Hematopoietic multipotent progenitor cell treated with erythropoietin and hydrocortisone succinate and interleukin-3 and kit ligand, for 17 days (in vitro differentiated cells): Measurements from ENCODE around the gene KLHL17.
"Not testable (repeated sequence)": the region's sequence is repeated elsewhere in the genome, so short reads cannot be mapped to it uniquely, and the experiment has no call there.

ENCODE experiments used
- DNase-seq: peaks from one replicate; pipeline ENCODE4 v3.0.0-alpha.2; 2015; ENCODE audit warnings: low spot score

KLHL17 gene

DNA sequence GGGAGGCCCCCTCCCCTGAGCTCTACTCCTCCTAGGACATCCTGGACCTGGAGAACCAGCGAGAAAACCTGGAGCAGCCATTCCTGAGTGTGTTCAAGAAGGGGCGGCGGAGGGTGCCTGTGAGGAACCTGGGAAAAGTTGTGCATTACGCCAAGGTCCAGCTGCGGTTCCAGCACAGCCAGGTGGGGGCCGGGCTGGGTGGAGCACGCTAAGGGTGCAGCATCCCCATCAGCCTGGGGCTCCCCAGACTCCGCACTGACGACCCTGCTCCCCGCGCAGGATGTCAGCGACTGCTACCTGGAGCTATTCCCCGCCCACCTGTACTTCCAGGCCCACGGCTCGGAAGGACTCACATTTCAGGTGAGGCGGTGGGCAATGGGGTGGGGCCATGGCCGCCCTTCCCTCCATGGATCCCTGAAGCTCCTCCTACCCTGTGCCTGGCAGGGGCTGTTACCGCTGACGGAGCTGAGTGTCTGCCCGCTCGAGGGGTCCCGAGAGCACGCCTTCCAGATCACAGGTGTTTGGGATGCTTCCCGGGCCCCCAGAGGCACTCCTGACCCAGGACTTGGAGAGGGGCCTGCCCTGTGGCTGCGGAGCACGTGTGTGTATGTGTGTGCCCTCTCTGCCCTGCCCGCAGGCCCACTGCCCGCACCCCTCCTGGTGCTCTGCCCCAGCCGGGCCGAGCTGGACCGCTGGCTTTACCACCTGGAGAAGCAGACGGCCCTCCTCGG lies 10.0 kb downstream of the KLHL17 start:
- no peak for DNase-seq

DNA sequence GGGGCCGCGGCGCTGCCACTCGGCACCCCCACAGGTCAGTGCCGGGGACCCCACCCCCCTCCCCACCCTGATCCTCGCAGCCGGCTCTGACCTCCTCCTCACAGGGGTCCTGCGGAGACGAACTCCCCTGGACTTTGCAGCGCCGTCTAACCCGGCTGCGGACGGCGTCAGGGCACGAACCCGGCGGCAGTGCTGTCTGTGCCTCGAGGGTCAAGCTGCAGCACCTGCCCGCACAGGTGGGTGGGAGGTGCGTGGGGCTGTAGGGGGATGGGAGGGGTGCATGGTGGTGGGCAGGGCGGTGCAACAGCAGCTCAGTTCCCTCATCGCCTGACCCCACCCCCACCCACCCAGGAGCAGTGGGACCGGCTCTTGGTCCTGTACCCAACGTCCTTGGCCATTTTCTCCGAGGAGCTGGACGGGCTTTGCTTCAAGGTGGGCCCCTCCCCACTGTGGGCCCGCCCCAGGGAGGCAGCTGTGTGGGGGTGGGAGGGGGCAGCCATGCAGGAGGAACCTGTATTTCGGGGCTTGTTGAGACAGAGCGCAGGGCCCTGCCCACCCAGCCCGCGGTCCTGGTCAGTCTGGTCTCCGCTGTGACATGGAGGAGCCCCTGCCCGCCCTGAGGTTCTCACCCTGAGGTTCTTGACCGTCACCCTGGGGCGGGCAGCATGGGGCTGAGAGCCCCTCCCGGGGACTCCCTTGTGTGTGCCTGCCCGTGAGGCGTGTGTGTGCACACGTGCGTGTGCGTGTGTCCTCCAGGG lies 10.8 kb downstream of the KLHL17 start:
- DNase-seq: no peak

DNA sequence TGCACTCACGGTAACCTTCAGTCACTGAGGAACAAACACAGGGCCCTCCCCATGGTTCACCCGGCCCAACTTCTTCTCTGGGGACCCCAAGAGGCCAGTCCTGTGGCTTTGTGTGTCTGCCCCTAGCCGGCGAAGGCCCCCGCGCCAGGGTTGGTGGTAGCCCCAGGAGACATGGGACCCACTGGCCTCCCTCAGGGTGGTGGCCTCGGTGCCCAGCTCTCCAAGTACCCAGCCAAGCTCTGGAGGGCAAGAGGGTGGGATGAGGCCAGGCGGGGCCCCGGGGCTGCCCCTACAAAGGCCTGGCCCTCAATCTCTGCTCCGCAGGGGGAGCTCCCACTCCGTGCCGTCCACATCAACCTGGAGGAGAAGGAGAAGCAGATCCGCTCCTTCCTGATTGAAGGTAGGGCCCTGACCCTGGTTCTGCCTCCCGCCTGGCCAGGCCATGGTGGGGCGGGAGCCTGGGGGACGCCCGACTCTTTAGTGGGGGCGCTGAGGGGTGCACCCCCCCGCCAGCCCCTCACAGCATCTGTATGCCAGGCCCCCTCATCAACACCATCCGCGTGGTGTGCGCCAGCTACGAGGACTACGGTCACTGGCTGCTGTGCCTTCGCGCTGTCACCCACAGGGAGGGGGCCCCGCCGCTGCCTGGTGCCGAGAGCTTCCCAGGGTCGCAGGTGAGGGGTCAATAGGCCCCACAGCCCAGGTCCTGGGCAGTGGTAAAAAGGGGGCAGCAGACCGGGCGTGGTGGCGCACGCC lies 11.5 kb downstream of the KLHL17 start:
- DNase-seq: no peak

- no peak for DNase-seq
Observed at GRCh38 chr1:972726-973458, 12.5 kb downstream of the KLHL17 start.

DNA sequence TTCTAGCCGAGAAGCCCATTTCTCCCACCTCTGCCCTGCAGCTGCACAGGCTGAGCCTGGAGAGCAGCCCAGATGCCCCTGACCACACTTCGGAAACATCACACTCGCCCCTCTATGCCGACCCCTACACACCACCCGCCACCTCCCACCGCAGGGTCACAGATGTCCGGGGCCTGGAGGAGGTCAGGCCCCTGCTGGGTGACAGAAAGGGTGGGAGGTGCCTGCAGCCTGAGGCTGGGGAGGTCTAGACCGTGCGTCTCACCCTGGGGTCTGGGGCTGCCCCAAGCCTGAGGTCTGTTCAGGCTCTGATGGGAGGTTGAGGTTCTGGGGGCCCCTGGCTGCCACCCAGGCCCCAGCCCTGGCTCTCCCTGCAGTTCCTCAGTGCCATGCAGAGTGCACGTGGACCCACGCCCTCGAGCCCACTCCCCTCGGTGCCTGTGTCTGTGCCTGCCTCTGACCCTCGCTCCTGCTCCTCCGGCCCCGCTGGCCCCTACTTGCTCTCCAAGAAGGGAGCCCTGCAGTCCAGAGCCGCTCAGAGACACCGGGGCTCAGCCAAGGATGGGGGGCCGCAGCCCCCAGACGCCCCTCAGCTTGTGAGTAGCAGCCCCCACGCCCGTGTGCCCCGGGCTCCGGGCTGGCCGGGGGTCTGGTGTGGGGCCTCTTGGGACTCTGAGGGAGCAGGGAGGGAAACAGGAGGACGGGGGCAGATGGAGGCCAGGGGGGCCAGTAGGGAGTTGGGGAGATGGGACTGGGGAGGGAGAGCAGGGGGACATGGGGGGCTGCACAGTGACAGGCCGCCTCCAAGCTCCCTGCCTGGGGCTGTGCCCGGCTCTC lies 13.3 kb downstream of the KLHL17 start:
- DNase-seq: no peak

DNA sequence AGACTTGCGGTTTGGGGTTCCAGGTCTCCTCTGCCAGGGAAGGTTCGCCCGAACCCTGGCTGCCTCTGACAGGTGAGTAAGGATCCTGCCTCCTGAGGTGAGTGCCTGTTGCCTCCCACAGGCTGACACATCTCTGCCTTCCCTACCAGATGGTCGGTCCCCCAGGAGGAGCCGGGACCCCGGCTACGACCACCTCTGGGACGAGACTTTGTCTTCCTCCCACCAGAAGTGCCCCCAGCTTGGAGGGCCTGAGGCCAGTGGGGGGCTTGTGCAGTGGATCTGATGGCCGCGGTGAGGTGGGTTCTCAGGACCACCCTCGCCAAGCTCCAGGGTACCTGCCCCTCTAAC lies 13.9 kb downstream of the KLHL17 start:
- DNase-seq: no peak

- DNase-seq: no peak
Observed at GRCh38 chr1:974687-975328, 14.4 kb downstream of the KLHL17 start.

DNA sequence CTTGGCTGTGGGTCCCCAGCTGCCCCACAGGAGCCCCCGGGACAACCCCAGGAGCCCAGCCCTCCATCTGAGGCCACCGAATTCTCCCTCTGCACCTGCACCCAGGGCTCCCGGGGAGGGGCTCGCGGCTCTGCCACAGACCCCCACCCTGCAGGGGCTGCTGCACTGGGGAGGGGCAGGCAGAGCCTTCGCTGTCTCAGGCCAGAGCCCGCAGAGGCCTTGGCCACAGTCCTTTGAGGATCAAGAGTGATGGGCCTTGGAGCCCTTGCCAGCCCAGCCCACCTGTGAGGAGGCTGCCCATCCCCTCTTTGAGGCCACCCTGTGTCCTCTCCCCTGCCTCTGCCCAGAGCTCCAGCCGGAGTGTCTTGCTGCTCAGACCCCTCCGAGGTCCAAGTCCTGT lies 15.0 kb downstream of the KLHL17 start:
- no peak for DNase-seq

DNA sequence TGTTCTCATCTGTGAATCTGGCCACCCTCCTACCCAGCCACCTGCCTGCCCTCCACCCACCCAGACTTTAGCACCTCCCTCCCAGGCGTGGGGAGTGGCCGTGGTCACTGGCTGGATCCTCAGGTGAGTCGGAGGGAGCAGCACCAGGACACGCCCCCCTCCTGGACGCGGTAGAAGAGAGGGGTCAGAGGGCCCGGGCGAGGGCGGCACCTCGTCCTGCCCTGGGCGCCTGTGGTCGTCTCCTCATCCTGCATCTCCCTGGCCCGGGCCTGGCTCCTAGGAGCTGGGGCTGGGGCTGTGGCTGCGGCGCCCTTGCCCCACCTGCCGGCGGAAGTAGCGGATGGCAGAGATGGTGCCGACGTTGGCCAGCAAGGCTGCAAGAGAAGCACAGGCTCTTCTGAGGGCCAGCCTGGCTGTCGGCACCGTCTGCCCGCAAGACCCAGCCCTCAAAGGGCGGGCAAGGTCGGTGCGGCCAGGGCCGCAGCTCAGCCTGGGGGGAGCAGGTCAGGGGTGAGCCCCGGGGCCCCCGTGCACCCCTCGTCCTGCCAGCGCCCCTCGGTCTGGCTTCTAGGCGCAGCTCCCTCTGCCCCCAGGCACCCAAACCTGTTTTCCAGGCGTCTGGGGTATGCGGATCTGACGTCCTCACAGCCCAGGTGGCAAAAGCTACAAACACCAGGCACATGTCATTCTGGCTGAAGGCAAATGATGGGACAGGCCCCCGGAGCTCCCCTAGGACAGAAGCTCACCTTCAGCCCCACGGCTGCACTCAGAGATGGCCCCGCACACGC lies 15.7 kb downstream of the KLHL17 start:
- DNase-seq: no peak

DNA sequence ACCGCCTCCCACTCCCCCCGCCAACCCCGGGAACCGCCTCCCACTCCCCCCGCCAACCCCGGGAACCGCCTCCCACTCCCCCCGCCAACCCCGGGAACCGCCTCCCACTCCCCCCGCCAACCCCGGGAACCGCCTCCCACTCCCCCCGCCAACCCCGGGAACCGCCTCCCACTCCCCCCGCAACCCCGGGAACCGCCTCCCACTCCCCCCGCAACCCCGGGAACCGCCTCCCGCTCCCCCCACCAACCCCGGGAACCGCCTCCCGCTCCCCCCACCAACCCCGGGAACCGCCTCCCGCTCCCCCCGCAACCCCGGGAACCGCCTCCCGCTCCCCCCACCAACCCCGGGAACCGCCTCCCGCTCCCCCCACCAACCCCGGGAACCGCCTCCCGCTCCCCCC lies 16.4 kb downstream of the KLHL17 start:
- DNase-seq: not testable (repeated sequence)

DNA sequence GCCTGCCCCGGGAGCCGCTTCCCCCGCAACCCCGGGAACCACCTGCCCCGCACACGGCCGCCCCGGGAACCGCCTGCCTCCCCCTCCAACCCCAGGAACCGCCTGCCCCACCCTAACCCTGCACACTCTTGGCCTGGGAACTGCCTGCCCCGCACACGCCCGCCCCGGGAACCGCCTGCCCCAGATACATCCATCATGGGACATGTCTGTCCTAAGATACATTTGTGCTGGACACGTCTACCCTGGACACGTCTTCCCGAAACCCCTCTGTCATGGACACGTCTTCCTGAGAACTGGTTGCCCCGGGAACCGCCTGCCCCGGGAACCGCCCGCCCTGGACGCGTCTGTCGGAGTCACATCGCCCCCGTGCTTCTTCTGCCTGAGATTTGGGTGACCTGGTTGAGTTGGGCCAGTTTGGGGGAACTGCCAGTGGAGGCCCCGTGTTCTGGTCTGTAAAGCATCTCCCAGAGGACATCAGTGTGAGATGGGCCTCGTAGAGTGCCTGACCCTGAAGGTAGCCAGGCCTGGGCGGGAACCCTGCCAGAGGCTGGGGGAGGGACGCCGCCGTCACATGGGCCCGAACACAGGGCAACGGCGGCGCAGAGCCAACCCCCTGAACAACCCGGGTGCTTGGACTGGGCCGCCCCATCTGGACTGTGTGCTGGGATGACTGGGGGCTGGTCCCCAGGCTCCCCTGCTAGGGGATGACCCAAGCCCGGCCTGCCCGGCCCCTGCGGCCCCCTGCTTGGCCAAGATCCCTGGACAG lies 17.9 kb downstream of the KLHL17 start:
- no peak for DNase-seq

DNA sequence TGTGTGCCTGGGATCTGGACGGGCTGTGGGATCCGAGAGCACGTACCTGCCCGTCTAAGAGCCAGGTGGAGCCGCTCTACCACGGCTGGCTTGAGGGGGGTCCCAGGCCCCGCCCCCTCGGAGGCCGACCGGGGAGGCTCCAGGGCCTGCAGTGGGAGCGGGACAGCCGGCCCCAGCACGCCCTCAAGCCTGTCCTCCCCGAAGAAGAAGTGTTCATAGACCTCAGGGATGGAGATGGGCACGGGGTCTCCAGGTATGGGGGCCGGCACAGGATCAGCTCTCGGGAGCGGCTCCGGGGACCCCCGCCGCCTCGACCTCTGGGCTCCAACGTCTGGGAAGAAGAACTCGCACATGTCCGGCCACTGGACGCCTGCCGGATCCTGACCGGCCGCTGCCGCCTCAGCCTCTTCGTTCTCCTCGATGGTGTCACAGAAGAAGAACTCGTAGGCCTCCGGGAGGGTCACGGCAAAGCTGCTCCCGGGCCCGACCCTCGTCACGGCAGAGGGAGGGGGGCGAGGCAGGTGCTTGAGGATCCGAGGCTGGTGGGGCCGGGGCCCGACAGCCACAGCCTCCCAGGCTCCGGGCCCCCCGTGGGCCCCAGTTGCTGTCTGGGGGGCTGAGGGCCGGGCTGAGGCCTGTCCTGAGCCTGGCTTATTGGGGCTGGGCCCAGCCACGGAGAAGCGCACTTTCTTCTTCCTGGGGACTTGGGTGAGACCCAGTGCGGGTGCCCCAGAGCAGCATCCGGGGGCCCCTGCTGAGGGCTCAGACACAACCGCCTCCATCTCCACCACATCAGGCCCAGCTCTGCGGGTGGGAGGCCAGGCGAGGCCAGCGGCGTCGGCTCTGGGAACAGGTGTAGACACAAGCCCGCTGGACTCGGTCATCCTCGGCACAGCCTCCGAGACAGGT lies 18.7 kb downstream of the KLHL17 start:
- no peak for DNase-seq

DNA sequence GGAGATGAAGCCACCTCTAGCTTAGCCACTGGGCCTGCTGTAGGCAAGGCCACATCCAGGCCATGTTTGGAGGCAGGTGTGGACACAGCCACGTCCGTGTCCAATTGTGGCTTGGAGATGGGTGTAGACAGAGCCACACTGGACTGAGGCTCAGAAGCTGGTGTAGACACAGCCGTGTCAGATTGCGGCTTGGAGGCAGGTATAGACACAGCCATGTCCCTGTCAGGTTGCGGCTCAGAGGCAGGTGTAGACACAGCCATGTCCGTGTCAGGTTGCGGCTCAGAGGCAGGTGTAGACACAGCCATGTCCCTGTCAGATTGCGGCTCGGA lies 19.3 kb downstream of the KLHL17 start:
- DNase-seq: no peak

DNA sequence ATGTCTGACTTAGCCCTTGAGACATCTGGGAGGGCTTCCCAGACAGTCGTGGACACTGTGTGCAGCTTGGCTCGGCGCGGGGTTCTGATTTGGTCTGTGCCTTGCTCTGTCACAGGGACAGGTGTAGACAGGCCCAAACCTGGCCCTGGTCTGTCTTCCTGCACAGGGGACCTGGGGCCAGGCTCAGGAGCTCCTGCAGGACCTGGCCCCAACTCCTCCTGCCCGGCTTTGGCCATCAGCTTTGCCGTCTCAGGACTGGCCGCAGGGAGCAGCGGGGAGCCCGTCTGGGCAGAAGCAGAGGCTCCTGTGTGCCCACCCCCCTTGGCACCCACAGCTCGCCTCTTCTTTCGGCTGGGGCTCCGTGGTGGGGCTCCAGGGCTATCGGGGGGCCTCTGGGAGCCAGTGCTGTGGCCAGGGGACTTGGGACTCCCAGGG lies 19.8 kb downstream of the KLHL17 start:
- DNase-seq: no peak

DNA sequence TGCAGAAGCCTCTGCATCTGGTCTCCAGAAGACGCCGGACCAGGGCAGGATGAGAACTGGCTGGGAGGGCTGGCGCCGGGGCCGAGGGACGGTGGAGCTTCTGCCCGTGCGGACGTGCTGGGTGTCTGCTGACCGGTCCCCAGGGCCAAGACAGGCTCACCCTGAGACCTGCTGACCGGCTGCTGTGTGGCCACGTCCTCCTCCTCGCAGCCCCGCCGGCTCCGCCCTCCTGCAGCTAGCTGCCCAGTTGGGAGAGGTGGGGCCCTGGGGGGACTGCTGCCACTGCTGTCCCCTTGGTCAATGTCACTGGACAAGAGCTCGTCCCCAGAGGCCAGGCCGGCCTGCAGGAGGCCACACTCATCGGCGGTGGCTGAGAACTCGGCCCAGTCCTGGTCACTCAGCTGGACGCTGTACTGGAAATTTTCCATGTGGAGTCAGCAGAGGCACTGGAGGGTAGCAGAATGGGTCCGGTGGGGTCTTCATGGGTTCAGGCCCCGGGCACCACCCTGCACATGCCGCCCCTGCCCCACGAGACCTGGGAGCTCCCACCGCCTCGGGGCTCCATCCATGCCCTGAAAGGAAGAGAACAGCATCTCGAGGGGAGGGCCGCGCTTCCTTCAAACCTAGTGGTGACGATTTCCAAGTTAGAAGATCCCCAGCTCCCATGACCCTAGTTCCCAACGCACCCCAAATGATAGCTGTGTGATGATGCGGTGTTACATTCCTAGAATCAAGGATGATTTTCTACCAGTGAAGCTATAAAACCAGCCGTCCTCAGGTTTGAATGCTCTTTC lies 20.4 kb downstream of the KLHL17 start:
- DNase-seq: no peak

- no peak for DNase-seq
Observed at GRCh38 chr1:981491-981954, 21.1 kb downstream of the KLHL17 start.

DNA sequence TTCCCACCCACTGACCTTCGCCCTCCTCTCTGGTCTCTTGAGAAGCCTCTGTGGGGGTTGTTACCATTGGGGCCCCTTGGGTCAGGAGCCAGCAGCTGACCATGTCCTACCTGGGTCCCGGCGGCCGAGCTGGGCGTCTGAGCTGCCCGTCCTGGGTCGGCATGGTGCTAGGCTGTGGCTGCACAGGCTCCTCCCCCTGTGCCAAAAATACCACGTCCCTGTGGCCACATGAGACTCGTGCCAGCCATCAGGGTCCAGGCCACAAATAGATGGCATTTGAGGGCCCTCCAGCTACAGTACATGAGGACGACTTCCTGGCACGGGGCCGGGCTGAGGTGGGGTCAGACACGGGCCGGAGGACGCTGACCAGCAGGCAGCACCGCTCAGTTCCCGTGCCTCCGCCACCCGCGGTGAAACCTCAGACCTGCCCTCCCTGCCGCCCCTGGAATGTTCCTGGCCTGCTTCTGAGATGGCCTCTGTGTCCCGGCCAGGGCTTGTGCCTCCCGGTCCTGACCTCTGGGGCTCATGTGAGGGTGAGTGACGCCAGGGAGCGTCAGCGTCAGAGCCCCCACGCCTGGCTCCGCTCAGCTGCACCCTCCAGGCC lies 21.7 kb downstream of the KLHL17 start, which contains the start of gene PERM1:
PERM1 (minus strand) TSS at position 139 of the 604 bp plus-strand sequence. CDS start 1,064 bp downstream, outside the sequence.
- DNase-seq: no peak
